ENCODE results near the gene RAD51C.

DNA sequence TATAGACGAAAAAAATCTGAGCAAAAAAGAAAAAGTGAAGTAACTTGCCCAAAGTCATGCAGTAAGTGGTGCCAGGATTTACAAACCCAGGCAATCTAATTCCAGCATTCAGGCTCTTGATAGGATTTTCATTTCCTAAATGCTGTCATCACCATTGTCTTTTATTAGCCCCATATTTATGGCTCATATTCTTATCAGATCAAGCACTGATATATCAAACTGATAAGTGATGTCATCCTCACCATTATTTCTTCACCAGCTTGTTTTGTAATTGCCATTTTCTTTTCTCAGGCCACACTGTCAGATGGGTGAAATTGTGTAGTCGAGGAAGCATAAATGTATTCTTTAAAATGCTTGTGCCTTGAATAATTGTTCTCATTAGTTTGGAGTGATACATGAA is 1.3 kb downstream of the RAD51C start:
- TF ChIP-seq CC2D1A (IDR thresholded peaks at IDR 0.05), result no peak
- no peak for TF ChIP-seq CTBP1 (IDR thresholded peaks at IDR 0.05; ENCODE audit: borderline replicate concordance)
- TF ChIP-seq CTCF (IDR thresholded peaks at IDR 0.05 in 2 of 3, conservative IDR thresholded peaks at IDR 0.05 in 1 of 3; ENCODE audit: insufficient read depth in 2 of 3, low read depth in 1 of 3, low read length in 3 of 3), result no peak
- TF ChIP-seq POLR2A (conservative IDR thresholded peaks at IDR 0.05), result no peak
- TF ChIP-seq ZNF609 (CRISPR knock-in tag; IDR thresholded peaks at IDR 0.05; ENCODE audit: borderline replicate concordance), result no peak
- TF ChIP-seq SLC30A9 (CRISPR knock-in tag; IDR thresholded peaks at IDR 0.05), result no peak
- TF ChIP-seq, protein P1, sequence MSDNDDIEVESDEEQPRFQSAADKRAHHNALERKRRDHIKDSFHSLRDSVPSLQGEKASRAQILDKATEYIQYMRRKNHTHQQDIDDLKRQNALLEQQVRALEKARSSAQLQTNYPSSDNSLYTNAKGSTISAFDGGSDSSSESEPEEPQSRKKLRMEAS (CRISPR knock-in tag; IDR thresholded peaks at IDR 0.05), result no peak
- TF ChIP-seq ADNP (tag; IDR thresholded peaks at IDR 0.05), result no peak
- TF ChIP-seq ZBTB33 (CRISPR knock-in tag; IDR thresholded peaks at IDR 0.05), result no peak
- TF ChIP-seq EP300 (IDR thresholded peaks at IDR 0.05; ENCODE audit: low read length), result no peak
- TF ChIP-seq TCF7 (IDR thresholded peaks at IDR 0.05; ENCODE audit: borderline replicate concordance), result no peak
- no peak for TF ChIP-seq MAZ (CRISPR knock-in tag; conservative IDR thresholded peaks at IDR 0.05 in 1 of 2, IDR thresholded peaks at IDR 0.05 in 1 of 2)
- no peak for TF ChIP-seq NR2C2 (CRISPR knock-in tag; IDR thresholded peaks at IDR 0.05)
- no peak for TF ChIP-seq NR2C2 (tag; IDR thresholded peaks at IDR 0.05)

Measured in K562 (cell line).